IMR-90 (cell line): Measurements from ENCODE around the gene FLT1. TPM values are rescaled to one million over a fixed set of nuclear protein-coding genes. Genes with fewer than 3 reads are reported as not detected.

Experiments used
- ATAC-seq: fragments of 200-7000 bp; cut with Tn5 transposase; 2 replicates; pipeline ENCODE4 v1.9.1; 2020; ENCODE audit warnings: low read depth, mild to moderate bottlenecking, moderate library complexity
- BruUV-seq: library from RNA; stranded (reverse); fragments of 400-500 nt; replicated peaks from 2 replicates; lab custom pipeline; 2021; lab: Mats Ljungman, UMichigan
- CTCF ChIA-PET: fragments of 300-600 bp; formaldehyde crosslinking; extraction: SDS; loops from one replicate; lab custom pipeline; 2021; ENCODE audit warnings: antibody characterized with exemption; lab: Yijun Ruan, JAX
- POLR2A ChIA-PET: fragments of 300-600 bp; sonication (Branson Sonifier 250); formaldehyde crosslinking; loops from one replicate; lab custom pipeline; 2022; ENCODE audit warnings: antibody characterized with exemption; ENCODE audit not compliant: unreplicated experiment; lab: Charles Lee
- DNase-seq: peaks from one replicate; pipeline ENCODE4 v3.0.0; 2013
- H2AFZ ChIP-seq: replicated peaks from 2 replicates; pipeline ENCODE3; 2013; ENCODE audit warnings: low read length, mild to moderate bottlenecking; ENCODE audit not compliant: poor library complexity
- H2AK5ac ChIP-seq: 2 replicates; pipeline ENCODE4 v1.6.1; 2013; ENCODE audit warnings: low read depth, low read length, inconsistent platforms
- H2AK9ac ChIP-seq: replicated peaks from 2 replicates; pipeline ENCODE3; 2013; ENCODE audit warnings: mild to moderate bottlenecking, low read depth, low read length, moderate library complexity; ENCODE audit not compliant: poor library complexity
- H2BK120ac ChIP-seq: 2 replicates; pipeline ENCODE4 v1.6.1; 2013; ENCODE audit warnings: low read depth, low read length, inconsistent platforms
- H2BK15ac ChIP-seq: 3 replicates; pipeline ENCODE4 v1.6.1; 2013; ENCODE audit warnings: low read depth, low read length, inconsistent platforms
- H2BK20ac ChIP-seq: 2 replicates; pipeline ENCODE4 v1.6.1; 2013; ENCODE audit warnings: low read depth, mild to moderate bottlenecking, inconsistent platforms, low read length, moderate library complexity
- H2BK5ac ChIP-seq: 2 replicates; pipeline ENCODE4 v1.6.1; 2013; ENCODE audit warnings: mild to moderate bottlenecking, low read depth, low read length, inconsistent platforms; ENCODE audit not compliant: poor library complexity, severe bottlenecking
- H3K14ac ChIP-seq: replicated peaks from 2 replicates; pipeline ENCODE4 v1.6.1; 2013; ENCODE audit warnings: low read depth, low read length, inconsistent platforms
- H3K18ac ChIP-seq: 2 replicates; pipeline ENCODE4 v1.6.1; 2013; ENCODE audit warnings: low read depth, low read length, control low read depth
- H3K23ac ChIP-seq: 2 replicates; pipeline ENCODE4 v1.6.1; 2013; ENCODE audit warnings: low read depth, low read length, inconsistent platforms
- H3K27ac ChIP-seq: 2 replicates; pipeline ENCODE4 v1.5.1; 2013; ENCODE audit warnings: mild to moderate bottlenecking, control low read depth, low read length; ENCODE audit not compliant: insufficient read depth
- H3K27me3 ChIP-seq: 2 replicates; pipeline ENCODE4 v1.6.1; 2013; ENCODE audit warnings: low read length; ENCODE audit not compliant: control insufficient read depth, insufficient read depth
- H3K36me3 ChIP-seq: 2 replicates; pipeline ENCODE4 v1.6.1; 2013; ENCODE audit warnings: low read length, mixed read lengths; ENCODE audit not compliant: control insufficient read depth, insufficient read depth
- H3K4ac ChIP-seq: 2 replicates; pipeline ENCODE4 v1.6.1; 2013; ENCODE audit warnings: low read depth, low read length, inconsistent platforms
- H3K4me1 ChIP-seq: 2 replicates; pipeline ENCODE4 v1.6.1; 2013; ENCODE audit warnings: low read length, mixed read lengths; ENCODE audit not compliant: control insufficient read depth, insufficient read depth
- H3K4me2 ChIP-seq: 2 replicates; pipeline ENCODE4 v1.6.1; 2013; ENCODE audit warnings: low read depth, mild to moderate bottlenecking, control low read depth, low read length, moderate library complexity
- H3K4me3 ChIP-seq: 2 replicates; pipeline ENCODE4 v1.5.1; 2013; ENCODE audit warnings: low read depth, mild to moderate bottlenecking, control low read depth, low read length, moderate library complexity; ENCODE audit not compliant: insufficient read depth
- H3K56ac ChIP-seq: 2 replicates; pipeline ENCODE4 v1.6.1; 2013; ENCODE audit warnings: low read length, inconsistent platforms; ENCODE audit not compliant: insufficient read depth; ENCODE audit errors: extremely low read depth
- H3K79me1 ChIP-seq, 2 experiments: 2 replicates each; pipeline ENCODE4 v1.6.1; 2013; ENCODE audit warnings: low read length in 2 of 2, inconsistent platforms in 1 of 2, low read depth in 1 of 2
- H3K9ac ChIP-seq: 2 replicates; pipeline ENCODE4 v1.6.1; 2013; ENCODE audit warnings: low read depth, low read length, control low read depth
- H3K9me1 ChIP-seq: 2 replicates; pipeline ENCODE4 v1.6.1; 2013; ENCODE audit warnings: low read length, inconsistent platforms; ENCODE audit not compliant: insufficient read depth
- H3K9me3 ChIP-seq: 2 replicates; pipeline ENCODE4 v1.6.1; 2013; ENCODE audit warnings: low read length; ENCODE audit not compliant: control insufficient read depth, insufficient read depth
- H4K20me1 ChIP-seq: 2 replicates; pipeline ENCODE4 v1.6.1; 2013; ENCODE audit warnings: low read length, inconsistent platforms; ENCODE audit not compliant: insufficient read depth
- H4K5ac ChIP-seq: 2 replicates; pipeline ENCODE4 v1.6.1; 2013; ENCODE audit warnings: mild to moderate bottlenecking, low read depth, low read length, control low read depth
- H4K8ac ChIP-seq, 2 experiments: 2 replicates each; pipeline ENCODE4 v1.6.1; 2013; ENCODE audit warnings: low read depth in 2 of 2, low read length in 2 of 2, control low read depth in 1 of 2, inconsistent platforms in 1 of 2
- H4K91ac ChIP-seq: 2 replicates; pipeline ENCODE4 v1.6.1; 2013; ENCODE audit warnings: low read depth, low read length, inconsistent platforms; ENCODE audit not compliant: insufficient read depth
- CEBPB ChIP-seq: IDR thresholded peaks from 2 replicates; pipeline ENCODE4 v1.6.1; 2012; ENCODE audit warnings: low read depth, low read length, improper control_type of control experiment
- FOS ChIP-seq: fragments of 150-350 bp; IDR thresholded peaks from 2 replicates; pipeline ENCODE4 v1.6.1; 2016; ENCODE audit warnings: low read depth, low read length
- whole genome bisulfite sequencing, 2 experiments: methylation state at CpG; one replicate each; pipeline versions ENCODE4 v1.1.5 to v1.1.7; 2013; ENCODE audit warnings: missing lambda C conversion rate in 2 of 2; ENCODE audit not compliant: insufficient read length in 1 of 2; ENCODE audit errors: extremely low coverage in 2 of 2; 5-methylcytosine and 5-hydroxymethylcytosine counted together
- dilution Hi-C: fragments of 300-500 bp; cut with HindIII; formaldehyde crosslinking; loops from one replicate; pipeline ENCODE4 v1.14.3; 2018; ENCODE audit warnings: low sequenced_read_pairs; ENCODE audit not compliant: unreplicated experiment
- in situ Hi-C: fragments of 300-500 bp; cut with MboI; formaldehyde crosslinking; loops from 3 replicates; pipeline ENCODE4 v1.14.3; 2019; ENCODE audit warnings: low sequenced_read_pairs, inconsistent platforms, mixed read lengths
- intact Hi-C: fragments of 100-400 bp; cut with micrococcal nuclease; formaldehyde crosslinking; loops from 2 replicates; pipeline ENCODE4 v1.10.0; 2022
- polyA plus RNA-seq, 3 experiments: library from polyadenylated mRNA; depleted of rRNA; stranded (reverse); fragments of >200 nt; gene quantifications; 2 replicates each; pipeline ENCODE4 v1.2.3, GENCODE V29; 2012; ENCODE audit warnings: low replicate concordance in 1 of 3
- total RNA-seq: library from RNA; depleted of rRNA; stranded (reverse); fragments of >200 nt; gene quantifications from 2 replicates; pipeline ENCODE4 v1.2.3, GENCODE V29; 2012
- TF ChIP-seq, protein P1 (sequence below): fragments of 150-350 bp; IDR thresholded peaks from 2 replicates; pipeline ENCODE4 v1.6.1; 2016; ENCODE audit warnings: low read depth, mild to moderate bottlenecking, low read length, moderate library complexity, borderline replicate concordance

The FLT1 gene
- total and polyA plus RNA-seq, 2 of the 4 experiments (the other 2 are of a cell fraction): 4.5 to 10.4 TPM

DNA sequence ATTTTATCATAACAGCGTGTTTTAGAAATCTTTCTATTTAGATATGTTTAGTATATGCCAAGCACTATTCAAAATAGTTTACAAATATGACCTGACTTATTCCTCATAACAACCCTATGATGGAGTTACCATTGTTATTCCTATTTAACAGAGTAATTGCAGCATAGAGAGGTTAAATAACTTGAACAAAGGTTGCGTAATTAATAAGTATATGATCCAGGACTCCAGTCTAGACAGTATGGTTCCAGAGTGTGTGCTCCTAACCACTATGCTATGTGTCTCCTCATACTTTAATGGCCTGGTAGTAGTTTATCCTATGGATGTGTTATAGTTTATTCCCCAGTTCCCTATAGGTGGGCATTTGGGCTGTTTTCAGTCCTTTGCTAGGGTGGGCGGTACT is 211.3 kb downstream of the FLT1 start:
- no peaks in the 10 kb centered on the region for H4K20me1 ChIP-seq
- no peak overlapping the region for H3K56ac ChIP-seq
- no peak overlapping the region for H2BK20ac ChIP-seq
- H3K9me1 ChIP-seq: no peaks in the 10 kb centered on the region
- H3K4me2 ChIP-seq: no peak overlapping the region
- ATAC-seq (no peak), DNase-seq (no peak)
- no peak overlapping the region for H2AK9ac ChIP-seq
- intact Hi-C loops (no loop called here), in situ Hi-C loops (no loop called here), dilution Hi-C loops (no loop called here)
- no peak overlapping the region for H2BK15ac ChIP-seq
- H3K23ac ChIP-seq: no peak overlapping the region
- H2AFZ ChIP-seq: no peak overlapping the region
- H3K9ac ChIP-seq: no peak overlapping the region
- no peak overlapping the region for H3K4me3 ChIP-seq
- no peak overlapping the region for H2AK5ac ChIP-seq
- H4K8ac ChIP-seq: no peak overlapping the region
- H3K4me1 ChIP-seq: no peaks in the 10 kb centered on the region
- peaks cover 9% of the 10 kb centered on the region for H3K36me3 ChIP-seq
- no peaks in the 10 kb centered on the region for H3K9me3 ChIP-seq
- no peak overlapping the region for H4K91ac ChIP-seq
- no peak overlapping the region for H2BK5ac ChIP-seq
- H3K14ac ChIP-seq: no peak overlapping the region
- no peak overlapping the region for H3K27ac ChIP-seq
- BruUV-seq: no TSS peak
- CTCF ChIA-PET: no interaction called here
- WGBS, 2 experiments: no CpG with 5 or more reads among the region's 3 CpGs
- no peak overlapping the region for H2BK120ac ChIP-seq
- no peak overlapping the region for H4K5ac ChIP-seq
- no peaks in the 10 kb centered on the region for H3K27me3 ChIP-seq
- POLR2A ChIA-PET: no interaction called here
- peak; percentile 79 for TF ChIP-seq CEBPB
- TF ChIP-seq, protein P1, sequence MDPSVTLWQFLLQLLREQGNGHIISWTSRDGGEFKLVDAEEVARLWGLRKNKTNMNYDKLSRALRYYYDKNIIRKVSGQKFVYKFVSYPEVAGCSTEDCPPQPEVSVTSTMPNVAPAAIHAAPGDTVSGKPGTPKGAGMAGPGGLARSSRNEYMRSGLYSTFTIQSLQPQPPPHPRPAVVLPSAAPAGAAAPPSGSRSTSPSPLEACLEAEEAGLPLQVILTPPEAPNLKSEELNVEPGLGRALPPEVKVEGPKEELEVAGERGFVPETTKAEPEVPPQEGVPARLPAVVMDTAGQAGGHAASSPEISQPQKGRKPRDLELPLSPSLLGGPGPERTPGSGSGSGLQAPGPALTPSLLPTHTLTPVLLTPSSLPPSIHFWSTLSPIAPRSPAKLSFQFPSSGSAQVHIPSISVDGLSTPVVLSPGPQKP: no peak
- TF ChIP-seq FOS: no peak
- no peak overlapping the region for H3K18ac ChIP-seq
- peaks cover 0 to 6% of the 10 kb centered on the region in 2 experiments; a peak in 1 of 4 replicates for H3K79me1 ChIP-seq
- H3K4ac ChIP-seq: no peak overlapping the region
